CD4-positive, alpha-beta T cell treated with Interferon gamma for 1 hour (primary cell): Measurements from ENCODE around the gene NENF.
A peak's percentile ranks its signal among the peaks of the same experiment; 100 is the strongest.

Source experiments
- DNase-seq: peaks from one replicate; pipeline ENCODE4 v3.0.0-alpha.2; 2020

NENF gene

GRCh38 chr1:212432272-212432660 lies 454 bp upstream of the NENF start:
- no peak for DNase-seq

GRCh38 chr1:212433577-212434462 lies 1.1 kb downstream of the NENF start:
- no peak for DNase-seq

DNA sequence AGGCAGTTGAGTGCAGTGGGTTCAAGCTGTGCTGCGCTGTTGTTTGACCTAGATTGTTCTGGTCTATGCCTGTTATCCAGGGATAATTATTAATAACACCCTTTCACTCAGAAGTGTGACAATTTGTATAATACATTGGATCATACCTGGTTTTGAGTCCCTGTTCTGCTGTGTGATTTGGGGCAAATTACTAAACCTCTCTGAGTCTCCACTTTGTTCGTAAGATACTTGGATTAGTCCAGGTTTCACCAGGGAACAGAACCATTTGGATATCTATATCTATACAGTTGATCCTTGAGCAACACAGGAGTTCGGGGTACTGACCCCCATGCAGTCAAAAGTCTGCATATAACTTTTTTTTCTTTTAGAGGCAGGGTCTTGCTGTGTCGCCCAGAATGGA lies 2.3 kb downstream of the NENF start:
- no peak for DNase-seq

- DNase-seq: no peak
Measured at GRCh38 chr1:212437179-212437798, 4.6 kb downstream of the NENF start.

- DNase-seq: no peak
Measured at GRCh38 chr1:212438831-212439237, 6.1 kb downstream of the NENF start.

DNA sequence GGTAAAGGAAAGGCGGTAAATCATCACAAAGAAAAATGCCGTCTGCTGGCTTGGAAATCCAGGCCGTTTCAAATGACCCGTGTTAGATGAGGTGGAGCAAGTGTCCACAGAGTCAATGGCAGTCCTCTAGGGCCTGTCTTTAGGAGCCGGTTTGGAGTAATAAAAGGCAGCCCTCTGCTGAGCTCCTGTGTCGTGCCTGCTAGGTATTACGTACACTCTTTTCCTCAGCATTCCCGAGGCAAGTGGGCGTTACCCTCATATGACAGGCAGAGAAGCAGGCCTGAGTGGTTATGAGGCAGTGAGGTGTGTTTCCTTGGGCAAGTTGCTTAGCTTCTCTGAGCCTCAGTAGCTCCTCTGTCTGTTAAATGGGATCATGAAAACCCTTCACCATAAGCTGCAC lies 7.7 kb downstream of the NENF start:
- DNase-seq: no peak

- DNase-seq: no peak
Measured at GRCh38 chr1:212442408-212442807, 9.7 kb downstream of the NENF start.

GRCh38 chr1:212446333-212446732 lies 13.6 kb downstream of the NENF start:
- no peak for DNase-seq

GRCh38 chr1:212447478-212447877 lies 14.8 kb downstream of the NENF start:
- no peak for DNase-seq

- no peak for DNase-seq
Measured at GRCh38 chr1:212450331-212450881, 17.7 kb downstream of the NENF start.

GRCh38 chr1:212451416-212452322 lies 18.9 kb downstream of the NENF start:
- DNase-seq: no peak

- DNase-seq: no peak
Measured at GRCh38 chr1:212452323-212453155, 19.8 kb downstream of the NENF start.

GRCh38 chr1:212453156-212453857 lies 20.6 kb downstream of the NENF start:
- no peak for DNase-seq

DNA sequence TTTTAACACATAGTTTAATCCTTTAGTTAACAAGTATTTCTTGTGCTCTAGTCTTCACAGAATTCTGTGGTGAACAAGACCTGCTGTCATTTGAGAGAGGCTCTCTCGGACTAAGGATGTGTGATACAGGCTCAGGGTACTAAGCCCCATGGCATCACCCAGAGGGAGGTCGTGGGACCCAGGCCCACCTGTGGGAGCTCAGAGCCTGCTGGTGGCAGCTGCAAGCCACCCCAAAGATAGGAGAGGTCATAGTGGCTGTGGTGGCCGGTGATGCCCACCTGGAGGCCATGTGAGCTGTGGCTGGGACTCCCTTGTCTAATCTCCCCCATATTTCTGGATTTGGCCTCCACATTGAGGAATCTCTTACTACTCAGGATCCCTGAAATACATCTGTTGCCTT lies 22.0 kb downstream of the NENF start:
- DNase-seq: no peak

DNA sequence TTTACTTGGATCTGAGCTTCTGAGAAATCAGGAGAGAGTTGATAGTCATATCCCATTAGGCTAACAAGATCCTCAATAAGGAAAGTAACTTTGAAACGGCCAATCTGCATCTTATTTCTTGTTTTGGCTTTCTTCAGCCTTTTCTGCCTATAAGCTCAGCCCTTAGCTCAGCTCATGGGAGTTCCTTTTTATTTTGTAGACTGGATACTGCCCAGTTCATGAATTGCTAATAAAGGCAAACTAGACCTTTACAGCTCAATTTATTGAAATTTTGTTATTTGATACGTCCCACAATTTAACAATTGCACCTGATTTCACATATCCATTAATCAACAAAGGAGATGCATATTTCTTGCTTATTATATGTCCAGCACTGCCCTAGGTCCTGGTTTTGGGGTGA lies 22.7 kb downstream of the NENF start:
- DNase-seq: no peak

- DNase-seq: peak; percentile 69
Measured at GRCh38 chr1:212455803-212456528, 23.2 kb downstream of the NENF start.

DNA sequence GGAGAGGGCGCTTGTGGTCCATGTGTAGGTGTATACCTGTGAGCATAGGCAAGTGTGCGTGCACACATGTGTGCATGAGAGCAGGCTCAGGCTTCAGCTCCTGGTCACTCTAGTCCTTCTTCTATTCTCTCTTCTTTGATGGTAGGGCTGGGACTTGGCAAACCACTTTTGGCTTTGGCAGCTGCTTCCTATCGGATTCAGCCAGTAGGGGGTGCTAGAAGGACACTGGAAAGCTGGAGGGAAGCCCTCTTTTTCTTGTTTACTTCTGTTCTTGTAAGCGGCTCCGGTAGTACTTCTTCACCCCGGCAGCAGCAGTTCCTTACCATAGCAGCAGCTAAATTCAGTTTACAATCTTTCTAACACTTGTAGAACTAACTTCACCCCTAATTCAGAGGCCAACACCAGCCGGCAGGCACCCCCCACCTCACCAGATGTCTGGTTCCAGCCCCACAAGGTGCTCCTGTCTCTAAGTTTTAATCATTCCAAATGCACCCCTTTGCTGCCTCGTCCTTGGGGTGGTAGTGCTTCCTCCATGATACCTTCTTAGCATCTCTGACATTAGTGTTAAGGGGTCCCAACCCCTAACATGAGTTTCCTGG lies 25.1 kb downstream of the NENF start:
- DNase-seq: peak; percentile 37

DNA sequence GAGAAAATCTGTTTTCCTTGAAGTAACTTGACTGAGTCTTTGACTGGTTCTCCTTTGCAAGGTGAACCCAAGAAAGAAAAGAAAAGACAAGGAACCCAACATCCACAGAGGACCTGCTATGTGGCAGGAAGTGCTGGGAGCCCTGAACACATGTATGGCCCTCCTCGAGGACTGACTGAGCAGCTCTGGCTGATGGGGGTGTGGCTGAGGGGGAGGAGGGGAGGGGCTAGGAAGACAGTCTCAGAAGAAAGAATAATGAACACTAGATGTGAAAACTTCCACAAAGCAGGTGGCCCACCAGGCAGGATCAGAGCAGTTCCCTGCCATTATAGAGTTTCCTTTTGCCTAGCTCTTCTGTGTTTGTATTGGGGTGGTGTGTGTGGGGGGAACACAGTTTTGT lies 26.1 kb downstream of the NENF start:
- DNase-seq: no peak

DNA sequence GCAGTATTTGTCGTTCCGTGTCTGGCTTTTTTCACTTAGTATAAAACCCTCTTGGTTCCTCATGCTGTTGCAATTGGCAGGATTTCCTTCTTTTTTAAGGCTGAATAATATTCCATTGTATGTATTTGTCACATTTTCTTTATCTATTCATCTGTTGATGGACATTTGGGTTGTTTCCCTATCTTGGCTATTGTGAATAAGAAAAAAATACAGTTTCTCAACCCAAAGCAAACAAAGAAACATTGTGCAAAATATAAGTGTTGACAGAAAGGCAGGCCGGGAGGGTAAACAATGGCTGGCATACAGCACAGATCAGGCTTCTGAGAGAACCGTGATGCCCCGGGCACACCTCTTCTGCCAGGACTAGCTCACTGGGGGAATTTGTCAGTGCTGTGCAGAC lies 26.9 kb downstream of the NENF start:
- no peak for DNase-seq

DNA sequence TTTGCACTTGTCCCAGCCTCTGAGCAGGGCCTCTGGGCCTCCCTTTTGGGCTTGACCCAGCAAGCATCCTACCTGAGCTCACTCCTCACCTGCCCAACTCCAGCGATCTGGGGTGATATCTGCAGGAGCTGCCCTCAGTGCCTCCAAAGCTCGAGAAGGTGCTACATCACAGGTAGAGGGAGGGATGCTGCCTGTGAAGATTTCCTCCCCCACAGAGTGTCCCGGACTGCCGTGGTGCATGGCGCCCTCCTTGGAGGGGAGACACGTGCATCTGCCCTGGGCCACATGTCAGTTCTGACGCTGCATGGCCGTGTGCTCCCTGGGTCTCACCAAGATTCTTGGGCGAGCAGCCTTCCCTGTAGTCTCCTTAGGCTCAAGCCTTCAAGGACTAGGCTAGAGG lies 27.7 kb downstream of the NENF start:
- no peak for DNase-seq
